A549 (cell line): Measurements from ENCODE around the gene USP4. TPM values are rescaled to one million over a fixed set of nuclear protein-coding genes. Genes with fewer than 3 reads are reported as not detected.

ENCODE experiments used
- ATAC-seq, 2 experiments: fragments of 200-7000 bp in 1 of 2; fragments of >200 bp in 1 of 2; cut with Nextera tagmentation in 1 of 2; cut with Tn5 transposase in 1 of 2; 3 replicates each; pipeline versions ENCODE4 v1.8.0 to v1.9.1; 2018 to 2020; ENCODE audit warnings: mild to moderate bottlenecking in 1 of 2, moderate library complexity in 1 of 2
- CTCF ChIA-PET: fragments of 300-600 bp; sonication (Branson Sonifier 250); formaldehyde crosslinking; extraction: SDS; loops from one replicate; lab custom pipeline; 2021; ENCODE audit warnings: antibody characterized with exemption, inconsistent platforms; lab: Yijun Ruan, JAX
- POLR2A ChIA-PET: fragments of 350-600 bp; formaldehyde crosslinking; extraction: SDS; loops from one replicate; lab custom pipeline; 2021; ENCODE audit warnings: antibody characterized with exemption, inconsistent platforms; lab: Yijun Ruan, JAX
- DNase-seq, 2 experiments: peaks; one replicate each; pipeline versions ENCODE4 v3.0.0 to v3.0.0-alpha.2; 2011 to 2016; ENCODE audit warnings: low read depth in 1 of 2, low spot score in 1 of 2
- FAIRE-seq: peaks from 2 replicates; lab custom pipeline; 2011; peaks lifted over from hg19 to GRCh38; lab: Jason Lieb, UNC
- H3K27ac ChIP-seq, 2 experiments: fragments of >200 bp; sonication (Bioruptor Twin); formaldehyde crosslinking; 3 replicates each; pipeline ENCODE4 v1.5.1; 2016 to 2017
- H3K4me1 ChIP-seq: fragments of >200 bp; sonication (Bioruptor Twin); formaldehyde crosslinking; 3 replicates; pipeline ENCODE4 v1.6.1; 2016
- H3K4me2 ChIP-seq: fragments of >200 bp; sonication (Bioruptor Twin); formaldehyde crosslinking; 3 replicates; pipeline ENCODE4 v1.6.1; 2016
- H3K4me3 ChIP-seq: fragments of >200 bp; sonication (Bioruptor Twin); formaldehyde crosslinking; 3 replicates; pipeline ENCODE4 v1.5.1; 2016
- H3K9me3 ChIP-seq: fragments of >200 bp; sonication (Bioruptor Twin); formaldehyde crosslinking; 3 replicates; pipeline ENCODE4 v1.6.1; 2016
- BHLHE40 ChIP-seq: IDR thresholded peaks from 2 replicates; pipeline ENCODE4 v1.6.1; 2012; ENCODE audit warnings: low read depth, low read length, inconsistent platforms
- CEBPB ChIP-seq, 2 experiments: fragments of >200 bp in 1 of 2; sonication (Bioruptor Twin) in 1 of 2; formaldehyde crosslinking in 1 of 2; IDR thresholded peaks; 2 replicates each; pipeline ENCODE4 v1.6.1; 2012 to 2016
- CHD2 ChIP-seq: fragments of 150-350 bp; IDR thresholded peaks from 2 replicates; pipeline ENCODE4 v1.6.1; 2014; ENCODE audit warnings: low read length; ENCODE audit not compliant: partially characterized antibody
- CHD4 ChIP-seq: fragments of 200-600 bp; sonication (generic); IDR thresholded peaks from 2 replicates; pipeline ENCODE4 v1.6.1; 2016; ENCODE audit warnings: antibody characterized with exemption, mild to moderate bottlenecking, borderline replicate concordance
- E2F6 ChIP-seq: IDR thresholded peaks from 2 replicates; pipeline ENCODE4 v1.6.1; 2012; ENCODE audit warnings: low read depth, borderline replicate concordance
- EHF ChIP-seq: fragments of 250-450 bp; sonication (Bioruptor Pico); IDR thresholded peaks from 2 replicates; pipeline ENCODE4 v1.5.0; 2020; ENCODE audit warnings: mild to moderate bottlenecking
- EP300 ChIP-seq, 2 experiments: fragments of >200 bp; sonication (Bioruptor Twin); formaldehyde crosslinking; IDR thresholded peaks; 2 replicates in 1 of 2; 3 replicates in 1 of 2; pipeline ENCODE4 v1.6.1; 2016 to 2017
- HOXA7 ChIP-seq: fragments of 250-450 bp; sonication (Bioruptor Pico); IDR thresholded peaks from 2 replicates; pipeline ENCODE4 v1.5.0; 2020; ENCODE audit warnings: mild to moderate bottlenecking, moderate library complexity
- JUN ChIP-seq, 2 experiments: fragments of >200 bp; sonication (Bioruptor Twin); formaldehyde crosslinking; IDR thresholded peaks; 2 replicates in 1 of 2; 3 replicates in 1 of 2; pipeline ENCODE4 v1.6.1; 2016 to 2017
- KDM5A ChIP-seq: fragments of 200-600 bp; sonication (generic); IDR thresholded peaks from 2 replicates; pipeline ENCODE4 v1.6.1; 2016; ENCODE audit warnings: antibody characterized with exemption, mild to moderate bottlenecking
- MAFK ChIP-seq: fragments of 450-650 bp; IDR thresholded peaks from 2 replicates; pipeline ENCODE4 v1.6.1; 2014; ENCODE audit not compliant: partially characterized antibody
- MAZ ChIP-seq: fragments of 150-350 bp; IDR thresholded peaks from 2 replicates; pipeline ENCODE4 v1.6.1; 2014; ENCODE audit warnings: antibody characterized with exemption, low read depth, low read length, borderline replicate concordance
- MYC ChIP-seq: IDR thresholded peaks from 2 replicates; pipeline ENCODE4 v1.6.1; 2012; ENCODE audit warnings: mild to moderate bottlenecking, inconsistent platforms, low read length, improper control_type of control experiment, borderline replicate concordance
- NR3C1 ChIP-seq: fragments of >200 bp; sonication (Bioruptor Twin); formaldehyde crosslinking; IDR thresholded peaks from 3 replicates; pipeline ENCODE4 v1.6.1; 2017
- POLR2A ChIP-seq: IDR thresholded peaks from 2 replicates; pipeline ENCODE4 v1.6.1; 2012; ENCODE audit warnings: mild to moderate bottlenecking, low read length
- POLR2AphosphoS2 ChIP-seq: conservative IDR thresholded peaks from 2 replicates; pipeline ENCODE4 v1.6.1; 2012; ENCODE audit warnings: low read length, improper control_type of control experiment, inconsistent platforms
- RAD21 ChIP-seq, 2 experiments: fragments of >200 bp in 1 of 2; sonication (Bioruptor Twin) in 1 of 2; formaldehyde crosslinking in 1 of 2; IDR thresholded peaks in 1 of 2; conservative IDR thresholded peaks in 1 of 2; 2 replicates in 1 of 2; 3 replicates in 1 of 2; pipeline ENCODE4 v1.6.1; 2012 to 2018; ENCODE audit warnings: inconsistent platforms in 1 of 2
- RCOR1 ChIP-seq: fragments of 150-350 bp; IDR thresholded peaks from 2 replicates; pipeline ENCODE4 v1.6.1; 2014; ENCODE audit warnings: antibody characterized with exemption, low read length, low read depth
- REST ChIP-seq: fragments of 200-600 bp; sonication (generic); IDR thresholded peaks from 2 replicates; pipeline ENCODE4 v1.6.1; 2016; ENCODE audit warnings: antibody characterized with exemption, mild to moderate bottlenecking, moderate library complexity
- RNF2 ChIP-seq: fragments of 200-600 bp; sonication (generic); IDR thresholded peaks from 2 replicates; pipeline ENCODE4 v1.6.1; 2016; ENCODE audit warnings: low read depth, mild to moderate bottlenecking, antibody characterized with exemption, moderate library complexity, borderline replicate concordance
- SMC3 ChIP-seq: fragments of >200 bp; sonication (Bioruptor Twin); formaldehyde crosslinking; IDR thresholded peaks from 3 replicates; pipeline ENCODE4 v1.6.1; 2018; ENCODE audit warnings: inconsistent platforms
- TFCP2L1 ChIP-seq: fragments of 250-450 bp; sonication (Bioruptor Pico); IDR thresholded peaks from 2 replicates; pipeline ENCODE4 v1.5.0; 2021; ENCODE audit warnings: mild to moderate bottlenecking
- USF2 ChIP-seq: fragments of 450-650 bp; IDR thresholded peaks from 2 replicates; pipeline ENCODE4 v1.6.1; 2014; ENCODE audit warnings: antibody characterized with exemption
- ZNF302 ChIP-seq: fragments of 250-450 bp; sonication (Bioruptor Pico); IDR thresholded peaks from 2 replicates; pipeline ENCODE4 v1.9.0; 2021; ENCODE audit warnings: inconsistent platforms, mild to moderate bottlenecking, moderate library complexity
- WGBS: methylation state at CpG from one replicate; pipeline ENCODE4 v1.1.6; 2017; ENCODE audit errors: missing lambda C conversion rate; 5-methylcytosine and 5-hydroxymethylcytosine counted together
- polyA plus RNA-seq, 4 experiments: library from polyadenylated mRNA; depleted of rRNA in 3 of 4; stranded (reverse); fragments of >200 nt; fragmentation: RNase III in 1 of 4; extraction: RNeasy Plus Mini Kit Qiagen cat#74134 plus additional on column Dnase treatment in 1 of 4; gene quantifications; 2 replicates in 3 of 4; 3 replicates in 1 of 4; pipeline ENCODE4 v1.2.3, GENCODE V29; 2011 to 2017
- TF ChIP-seq, protein P1 (sequence below): fragments of 250-450 bp; sonication (Bioruptor Pico); IDR thresholded peaks from 2 replicates; pipeline ENCODE4 v1.5.0; 2021; ENCODE audit warnings: mild to moderate bottlenecking, moderate library complexity, borderline replicate concordance

The USP4 gene
- polyA plus RNA-seq, 2 of the 4 experiments (the other 2 are of a cell fraction) = 12.9 to 23.7 TPM

GRCh38 chr3:49273825-49274532 lies 65.9 kb downstream of the USP4 start:
- 95% methylated on average over 11 of the region's 11 CpGs for WGBS
- FAIRE-seq = no peak

GRCh38 chr3:49271047-49271446 lies 68.8 kb downstream of the USP4 start:
- no peak for FAIRE-seq
- no peak overlapping the region for H3K4me2 ChIP-seq
- DNase-seq = no peak
- no peak overlapping the region for H3K4me3 ChIP-seq
- 80% methylated on average over 4 of the region's 4 CpGs for WGBS
- CTCF ChIA-PET = interaction anchor here (1.1 kb wide), 1 partner anchor 101 kb away, joined by 3 read pairs; no protein-coding TSS in a partner anchor
- POLR2A ChIA-PET = no interaction called here
- H3K27ac ChIP-seq = no peak overlapping the region
- no peak for ATAC-seq
- no peaks in the 10 kb centered on the region; the same call in 2 of the 3 replicates for H3K4me1 ChIP-seq
- H3K9me3 ChIP-seq = no peaks in the 10 kb centered on the region
- TF ChIP-seq USF2 (no peak), EHF (CRISPR knock-in tag) (no peak), CHD4 (no peak), MYC (no peak), SMC3 (no peak), CHD2 (no peak), REST (no peak), ZNF302 (CRISPR knock-in tag) (no peak), POLR2A (no peak), NR3C1 (no peak), EP300 (IDR thresholded peaks at IDR 0.05) (no peak), RCOR1 (no peak), JUN (IDR thresholded peaks at IDR 0.05) (no peak), CEBPB (IDR thresholded peaks at IDR 0.05) (no peak)
- TF ChIP-seq, protein P1, sequence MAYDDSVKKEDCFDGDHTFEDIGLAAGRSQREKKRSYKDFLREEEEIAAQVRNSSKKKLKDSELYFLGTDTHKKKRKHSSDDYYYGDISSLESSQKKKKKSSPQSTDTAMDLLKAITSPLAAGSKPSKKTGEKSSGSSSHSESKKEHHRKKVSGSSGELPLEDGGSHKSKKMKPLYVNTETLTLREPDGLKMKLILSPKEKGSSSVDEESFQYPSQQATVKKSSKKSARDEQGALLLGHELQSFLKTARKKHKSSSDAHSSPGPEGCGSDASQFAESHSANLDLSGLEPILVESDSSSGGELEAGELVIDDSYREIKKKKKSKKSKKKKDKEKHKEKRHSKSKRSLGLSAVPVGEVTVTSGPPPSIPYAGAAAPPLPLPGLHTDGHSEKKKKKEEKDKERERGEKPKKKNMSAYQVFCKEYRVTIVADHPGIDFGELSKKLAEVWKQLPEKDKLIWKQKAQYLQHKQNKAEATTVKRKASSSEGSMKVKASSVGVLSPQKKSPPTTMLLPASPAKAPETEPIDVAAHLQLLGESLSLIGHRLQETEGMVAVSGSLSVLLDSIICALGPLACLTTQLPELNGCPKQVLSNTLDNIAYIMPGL (CRISPR knock-in tag) = no peak

More at GRCh38 chr3:49273825-49274532, 65.9 kb downstream of the USP4 start:
- Histone ChIP-seq H3K27ac (no peak overlapping the region), H3K4me2 (no peak overlapping the region), H3K4me1 (peaks cover 4% of the 10 kb centered on the region; the same call in 2 of the 3 replicates), H3K9me3 (no peaks in the 10 kb centered on the region), H3K4me3 (no peak overlapping the region)
- DNase-seq (no peak), ATAC-seq (no peak)
- POLR2A ChIA-PET = no interaction called here
- CTCF ChIA-PET = interaction anchor here (0.7 kb wide), 1 partner anchor 471 kb away, joined by 3 read pairs; no protein-coding TSS in a partner anchor
- no peak for TF ChIP-seq POLR2A
- TF ChIP-seq MAFK = peak; percentile 76

- ATAC-seq = no peak
- no peak for FAIRE-seq
- TF ChIP-seq POLR2AphosphoS2 (no peak), HOXA7 (no peak), KDM5A (no peak), ZNF302 (CRISPR knock-in tag) (no peak), BHLHE40 (no peak), MAZ (no peak), RNF2 (no peak), SMC3 (no peak), E2F6 (no peak), RCOR1 (no peak), TFCP2L1 (CRISPR knock-in tag) (no peak), MYC (no peak), USF2 (no peak), RAD21 (conservative IDR thresholded peaks at IDR 0.05 in 1 of 2, IDR thresholded peaks at IDR 0.05 in 1 of 2) (no peak)
These were observed 69.7 kb downstream of the USP4 start for GRCh38 chr3:49270156-49270500.

More at GRCh38 chr3:49270156-49270500, 69.7 kb downstream of the USP4 start:
- ChIA-PET POLR2A (no interaction called here), CTCF (interaction anchor here (0.6 kb wide), 1 partner anchor 42 kb away, joined by 4 read pairs; no protein-coding TSS in a partner anchor)
- Histone ChIP-seq H3K4me3 (no peak overlapping the region), H3K4me2 (no peak overlapping the region), H3K9me3 (no peaks in the 10 kb centered on the region), H3K4me1 (no peaks in the 10 kb centered on the region), H3K27ac (no peak overlapping the region)
- 90% methylated on average over 2 of the region's 2 CpGs for WGBS
- no peak for DNase-seq
